Stomach (tissue), 4 donors: ENCODE data around the gene KIF6.

Experiments
- POLR2A ChIP-seq, 4 donors: fragments of 450-650 bp; IDR thresholded peaks; one replicate each; pipeline ENCODE4 v1.6.1; 2016; ENCODE audit warnings: antibody characterized with exemption in 4 of 4, control low read depth in 2 of 4, mild to moderate bottlenecking in 1 of 4, moderate library complexity in 1 of 4
- POLR2AphosphoS5 ChIP-seq, 3 donors: sonication (generic); formaldehyde crosslinking; IDR thresholded peaks; one replicate each; pipeline ENCODE4 v1.6.1; 2016; ENCODE audit warnings: antibody characterized with exemption in 3 of 3
- TF ChIP-seq, protein P1 (sequence below), 7 experiments: fragments of 450-650 bp in 4 of 7; fragments of 200-600 bp in 3 of 7; sonication (generic) in 3 of 7; IDR thresholded peaks; one replicate each; pipeline ENCODE4 v1.5.1; 2016 to 2019; ENCODE audit warnings: antibody characterized with exemption in 7 of 7, control low read depth in 2 of 7, mild to moderate bottlenecking in 1 of 7

DNA sequence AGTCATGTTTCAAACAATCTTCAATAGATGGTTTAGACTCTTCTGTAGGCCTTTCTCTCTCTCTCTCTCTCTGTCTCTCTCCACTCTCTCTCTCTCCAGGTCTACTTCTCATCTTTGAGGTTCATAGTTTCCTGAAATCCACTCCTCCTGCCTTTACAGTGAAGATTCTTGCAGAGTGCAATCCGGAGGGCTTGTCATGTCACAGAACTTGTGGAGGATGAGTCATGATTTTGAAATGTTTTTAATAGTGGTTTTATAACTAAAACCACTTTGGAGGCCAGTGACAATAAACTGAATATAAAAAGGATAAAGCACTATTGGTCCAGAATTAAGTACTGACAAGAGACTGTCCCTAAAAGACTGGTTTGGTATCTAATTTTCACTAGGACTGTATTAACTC, 156.3 kb downstream of the KIF6 start:
- TF ChIP-seq POLR2AphosphoS5 (IDR thresholded peaks at IDR 0.05) (no peak), POLR2A (IDR thresholded peaks at IDR 0.05) (no peak)
- TF ChIP-seq, protein P1, sequence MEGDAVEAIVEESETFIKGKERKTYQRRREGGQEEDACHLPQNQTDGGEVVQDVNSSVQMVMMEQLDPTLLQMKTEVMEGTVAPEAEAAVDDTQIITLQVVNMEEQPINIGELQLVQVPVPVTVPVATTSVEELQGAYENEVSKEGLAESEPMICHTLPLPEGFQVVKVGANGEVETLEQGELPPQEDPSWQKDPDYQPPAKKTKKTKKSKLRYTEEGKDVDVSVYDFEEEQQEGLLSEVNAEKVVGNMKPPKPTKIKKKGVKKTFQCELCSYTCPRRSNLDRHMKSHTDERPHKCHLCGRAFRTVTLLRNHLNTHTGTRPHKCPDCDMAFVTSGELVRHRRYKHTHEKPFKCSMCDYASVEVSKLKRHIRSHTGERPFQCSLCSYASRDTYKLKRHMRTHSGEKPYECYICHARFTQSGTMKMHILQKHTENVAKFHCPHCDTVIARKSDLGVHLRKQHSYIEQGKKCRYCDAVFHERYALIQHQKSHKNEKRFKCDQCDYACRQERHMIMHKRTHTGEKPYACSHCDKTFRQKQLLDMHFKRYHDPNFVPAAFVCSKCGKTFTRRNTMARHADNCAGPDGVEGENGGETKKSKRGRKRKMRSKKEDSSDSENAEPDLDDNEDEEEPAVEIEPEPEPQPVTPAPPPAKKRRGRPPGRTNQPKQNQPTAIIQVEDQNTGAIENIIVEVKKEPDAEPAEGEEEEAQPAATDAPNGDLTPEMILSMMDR (IDR thresholded peaks at IDR 0.05): no peak
